ENCODE results near the gene TOP1. TPM values are rescaled to one million over a fixed set of nuclear protein-coding genes. Genes with fewer than 3 reads are reported as not detected.

Gene TOP1
- total RNA-seq, 1 experiment from 2014 or later, result 16.0 TPM

DNA sequence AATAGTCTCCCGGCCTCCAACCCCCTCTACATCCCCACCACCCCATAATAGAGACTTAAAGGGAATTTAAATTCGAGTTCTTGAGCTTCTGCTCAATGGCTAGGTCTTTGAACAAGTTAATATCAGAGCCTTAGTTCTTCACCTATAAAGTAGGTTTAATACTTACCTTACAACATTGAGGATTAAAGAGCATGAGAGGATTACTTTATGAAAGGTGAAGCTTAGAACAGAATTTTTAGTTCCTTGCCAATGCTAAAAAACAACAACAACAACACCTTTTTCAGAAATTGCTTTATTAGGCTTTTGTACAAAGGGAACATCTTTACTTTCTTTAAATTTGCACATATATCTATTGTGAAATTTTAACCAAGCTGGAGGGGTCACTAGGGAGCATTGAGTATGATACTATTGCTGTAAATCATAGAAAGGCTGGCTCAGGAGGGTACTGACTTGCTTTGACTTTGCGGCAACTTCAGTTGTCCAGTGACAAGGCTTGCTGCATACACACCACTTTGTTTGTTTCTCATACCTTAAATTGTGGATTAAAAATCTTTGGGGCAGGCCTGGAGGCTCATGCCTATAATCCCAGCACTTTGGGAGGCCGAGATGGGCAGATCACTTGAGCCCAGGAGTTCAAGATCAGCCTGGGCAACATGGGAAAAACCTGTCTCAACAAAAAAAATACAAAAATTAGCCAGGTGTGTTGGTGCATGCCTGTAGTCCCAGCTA is 9.7 kb downstream of the TOP1 start:
- H3K36me3 ChIP-seq (replicated peaks; ENCODE audit: control insufficient read depth, insufficient read depth, low read length), result no peaks in the 10 kb centered on the region
- peaks cover 4% of the 10 kb centered on the region for H3K27me3 ChIP-seq (ENCODE audit: control insufficient read depth, insufficient read depth, low read length)
- no peak for DNase-seq
- no peak overlapping the region for H3K4me3 ChIP-seq (ENCODE audit: insufficient read depth, low read depth, low read length)

DNA sequence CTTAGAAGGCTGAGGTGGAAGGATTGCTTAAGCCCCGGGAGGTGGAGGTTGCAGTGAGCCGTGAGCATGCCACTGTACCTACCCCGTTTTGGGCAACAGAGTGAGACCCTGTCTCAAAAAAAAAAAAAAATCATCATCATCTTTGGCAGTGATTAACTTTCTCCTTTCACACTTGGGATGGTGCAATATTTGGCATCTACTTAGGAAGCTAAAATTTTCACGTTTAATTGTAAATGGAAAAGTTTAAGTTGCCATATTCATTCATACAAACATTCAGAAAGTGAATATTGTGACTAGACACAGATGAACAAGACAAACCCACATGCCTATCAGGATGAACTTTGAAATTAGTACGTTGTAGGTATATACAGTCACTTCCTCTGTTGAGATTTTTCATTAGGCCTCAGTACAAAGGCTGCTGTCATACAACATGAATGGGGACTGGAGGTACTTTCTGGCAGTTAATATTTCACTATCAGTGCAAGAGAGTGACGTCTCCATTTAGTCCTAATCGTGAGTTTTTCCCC is 10.3 kb downstream of the TOP1 start:
- H3K36me3 ChIP-seq (replicated peaks; ENCODE audit: control insufficient read depth, insufficient read depth, low read length), result no peaks in the 10 kb centered on the region; the same call in 1 of the 2 replicates
- H3K4me3 ChIP-seq (ENCODE audit: insufficient read depth, low read depth, low read length), result no peak overlapping the region
- peaks cover 4% of the 10 kb centered on the region for H3K27me3 ChIP-seq (ENCODE audit: control insufficient read depth, insufficient read depth, low read length)
- no peak for DNase-seq

DNA sequence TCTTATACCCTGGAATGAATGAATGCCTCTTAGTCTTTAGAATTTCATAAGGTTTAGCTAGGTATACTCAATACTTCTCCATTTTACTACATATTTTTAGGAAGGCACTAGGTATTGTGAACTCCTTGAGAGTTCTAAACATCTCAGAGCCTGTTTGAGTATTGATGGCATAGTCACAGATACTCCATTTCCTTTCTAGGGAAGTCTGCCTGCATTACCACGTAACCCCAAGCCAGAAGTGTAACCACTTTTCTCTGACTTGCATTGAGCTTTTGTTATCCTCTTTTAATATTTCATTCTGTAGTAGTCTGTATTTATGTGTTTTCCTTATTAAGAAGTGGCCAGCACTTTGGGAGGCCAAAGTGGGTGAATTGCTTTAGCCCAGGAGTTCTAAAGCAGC is 12.2 kb downstream of the TOP1 start:
- DNase-seq, result no peak
- H3K27me3 ChIP-seq (ENCODE audit: control insufficient read depth, insufficient read depth, low read length), result peaks cover 3% of the 10 kb centered on the region
- no peak overlapping the region for H3K4me3 ChIP-seq (ENCODE audit: insufficient read depth, low read depth, low read length)
- H3K36me3 ChIP-seq (replicated peaks; ENCODE audit: control insufficient read depth, insufficient read depth, low read length), result no peaks in the 10 kb centered on the region; the same call in 1 of the 2 replicates

DNA sequence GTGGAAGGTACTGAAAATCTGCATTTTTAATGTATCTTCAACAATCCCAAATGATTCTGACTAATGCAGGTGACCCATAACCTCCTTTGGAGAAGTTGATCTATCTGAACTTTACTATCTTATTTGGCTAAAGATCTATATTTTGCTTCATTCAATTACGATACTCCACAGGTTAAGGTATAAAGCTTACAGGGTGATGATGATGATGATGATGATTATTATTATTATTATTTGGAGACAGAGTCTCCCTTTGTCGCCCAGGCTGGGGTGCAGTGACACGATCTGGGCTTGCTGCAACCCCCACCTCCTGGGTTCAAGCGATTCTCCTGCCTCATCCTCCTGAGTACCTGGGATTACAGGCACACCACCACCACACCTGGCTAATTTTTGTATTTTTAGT is 13.1 kb downstream of the TOP1 start:
- no peak for DNase-seq
- H3K27me3 ChIP-seq (ENCODE audit: control insufficient read depth, insufficient read depth, low read length), result no peaks in the 10 kb centered on the region

DNA sequence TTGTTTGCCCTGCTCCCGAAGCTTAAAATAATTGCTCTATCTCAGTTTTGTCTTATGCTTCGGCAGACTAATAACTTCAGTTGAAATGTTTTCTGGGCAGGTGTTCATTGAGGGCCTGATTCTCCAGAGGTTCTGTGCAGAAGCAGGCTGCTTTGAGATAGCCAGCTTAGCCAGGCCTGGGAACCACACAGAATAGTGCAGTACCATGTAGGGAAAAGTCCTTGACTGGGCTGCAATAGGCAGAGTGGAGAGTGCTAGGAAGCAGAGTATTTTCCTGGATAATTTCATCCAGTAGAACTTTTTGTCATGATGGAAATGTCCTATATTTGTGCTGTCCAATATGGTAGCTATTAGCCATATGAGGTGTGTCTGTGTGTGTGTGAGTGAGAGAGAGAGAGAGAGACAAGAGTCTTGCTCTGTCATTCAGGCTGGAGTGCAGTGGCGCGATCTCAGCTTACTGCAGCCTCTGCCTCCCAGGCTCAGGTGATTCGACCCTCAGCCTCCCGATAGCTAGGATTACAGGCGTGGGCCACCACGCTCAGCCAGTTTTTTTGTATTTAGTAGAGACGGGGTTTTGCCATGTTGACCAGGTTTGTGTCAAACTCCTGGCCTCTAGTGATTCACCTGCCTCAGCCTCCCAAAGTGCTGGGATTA is 15.9 kb downstream of the TOP1 start:
- no peak overlapping the region for H3K4me3 ChIP-seq (ENCODE audit: insufficient read depth, low read depth, low read length)
- H3K36me3 ChIP-seq (replicated peaks; ENCODE audit: control insufficient read depth, insufficient read depth, low read length), result no peaks in the 10 kb centered on the region; the same call in 1 of the 2 replicates
- DNase-seq, result no peak
- no peaks in the 10 kb centered on the region for H3K27me3 ChIP-seq (ENCODE audit: control insufficient read depth, insufficient read depth, low read length)

More for the DNA sequence above, 13.1 kb downstream of the TOP1 start:
- H3K36me3 ChIP-seq (replicated peaks; ENCODE audit: control insufficient read depth, insufficient read depth, low read length), result no peaks in the 10 kb centered on the region; the same call in 1 of the 2 replicates
- no peak overlapping the region for H3K4me3 ChIP-seq (ENCODE audit: insufficient read depth, low read depth, low read length)

DNA sequence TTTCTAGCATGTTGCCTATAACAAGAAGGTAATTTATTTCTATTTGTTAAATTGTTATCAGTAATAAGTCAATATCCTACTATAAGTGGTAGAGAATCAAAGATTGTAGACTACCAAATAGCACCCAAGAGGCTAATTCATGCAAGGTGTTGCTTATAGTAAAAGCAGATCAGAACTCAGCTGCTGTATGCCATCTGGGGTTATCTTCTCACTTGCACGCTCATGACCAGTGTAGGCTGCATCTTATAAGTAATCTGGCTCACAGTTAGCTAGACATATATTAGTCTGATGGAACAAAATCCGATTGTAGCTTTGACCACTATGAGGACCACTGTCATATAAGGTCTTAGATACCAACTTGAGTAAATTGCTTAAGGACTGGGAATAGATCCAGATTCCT is 17.0 kb downstream of the TOP1 start:
- no peak for DNase-seq
- no peak overlapping the region for H3K4me3 ChIP-seq (ENCODE audit: insufficient read depth, low read depth, low read length)
- H3K27me3 ChIP-seq (ENCODE audit: control insufficient read depth, insufficient read depth, low read length), result no peaks in the 10 kb centered on the region
- H3K36me3 ChIP-seq (replicated peaks; ENCODE audit: control insufficient read depth, insufficient read depth, low read length), result no peaks in the 10 kb centered on the region; the same call in 1 of the 2 replicates

DNA sequence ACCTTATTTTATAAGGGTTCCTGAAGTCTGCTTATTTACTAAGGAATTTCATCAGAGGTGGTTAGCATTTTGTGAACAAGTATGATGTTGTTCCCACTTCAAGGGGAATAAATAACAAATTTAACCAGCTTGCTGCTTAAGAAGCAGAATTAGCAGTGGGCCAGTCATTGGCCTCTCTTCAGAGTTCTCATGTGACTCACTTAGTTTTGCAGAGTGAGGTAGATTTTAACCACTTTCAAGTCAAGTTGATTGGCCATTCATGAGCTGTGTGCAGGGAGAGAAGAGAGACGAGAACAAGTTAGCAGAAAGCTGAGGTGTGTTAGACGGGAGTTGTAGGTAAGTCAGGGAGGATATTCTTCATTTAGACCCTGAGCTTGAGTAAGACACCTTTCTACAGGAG is 18.1 kb downstream of the TOP1 start:
- DNase-seq, result no peak
- H3K36me3 ChIP-seq (replicated peaks; ENCODE audit: control insufficient read depth, insufficient read depth, low read length), result no peaks in the 10 kb centered on the region; the same call in 1 of the 2 replicates
- H3K27me3 ChIP-seq (ENCODE audit: control insufficient read depth, insufficient read depth, low read length), result no peaks in the 10 kb centered on the region
- H3K4me3 ChIP-seq (ENCODE audit: insufficient read depth, low read depth, low read length), result no peak overlapping the region

DNA sequence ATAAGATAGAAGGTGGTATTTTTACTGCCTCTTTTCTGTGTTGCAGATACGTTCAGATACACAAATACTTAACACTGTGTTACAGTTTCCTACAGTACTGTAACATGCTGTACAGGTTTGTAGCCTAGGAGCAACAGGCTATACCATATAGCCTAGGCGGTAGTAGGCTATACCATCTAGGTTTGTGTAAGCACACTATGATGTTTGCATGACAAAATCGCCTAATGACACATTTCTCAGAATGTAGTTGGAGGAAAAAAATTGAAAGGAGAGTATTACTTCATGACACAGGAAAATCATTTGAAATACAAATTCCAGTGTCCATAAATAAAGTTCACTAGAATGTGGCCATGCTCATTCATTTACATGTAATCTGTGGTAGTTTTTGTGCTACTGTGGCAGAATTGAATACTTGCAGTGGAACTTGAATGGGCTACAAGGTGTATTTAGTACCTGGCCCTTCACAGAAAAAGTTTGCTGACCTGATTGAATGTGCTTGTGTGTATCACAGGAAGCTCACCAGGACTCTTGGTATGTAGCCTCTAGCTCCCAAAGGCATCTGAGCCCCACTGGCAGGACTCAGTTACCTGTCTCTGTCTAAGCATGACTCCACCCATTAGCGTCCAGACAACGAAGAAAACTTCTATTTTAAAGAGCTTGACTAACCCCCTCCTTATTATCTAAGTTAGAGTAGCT is 18.8 kb downstream of the TOP1 start:
- Histone ChIP-seq H3K36me3 (replicated peaks; ENCODE audit: control insufficient read depth, insufficient read depth, low read length) (no peaks in the 10 kb centered on the region; the same call in 1 of the 2 replicates), H3K27me3 (ENCODE audit: control insufficient read depth, insufficient read depth, low read length) (no peaks in the 10 kb centered on the region), H3K4me3 (ENCODE audit: insufficient read depth, low read depth, low read length) (no peak overlapping the region)
- peak; percentile 40 for DNase-seq

DNA sequence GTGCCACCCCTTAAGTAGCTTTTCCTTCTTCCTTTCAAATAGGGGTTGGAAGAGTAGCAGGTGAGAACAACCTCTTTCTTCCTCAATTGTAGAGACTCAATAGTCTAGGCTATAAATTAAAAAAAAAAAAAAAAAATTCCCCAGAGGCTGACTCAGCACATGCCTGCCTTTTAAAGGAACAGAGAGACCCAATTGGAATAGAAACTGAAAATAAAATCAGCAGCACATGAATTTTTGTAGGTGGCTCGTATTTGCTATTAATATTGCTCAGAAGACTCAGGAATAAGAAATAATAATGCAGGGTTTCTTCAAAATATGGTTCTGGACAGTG is 19.3 kb downstream of the TOP1 start:
- no peak for DNase-seq
- H3K27me3 ChIP-seq (ENCODE audit: control insufficient read depth, insufficient read depth, low read length), result no peaks in the 10 kb centered on the region
- H3K4me3 ChIP-seq (ENCODE audit: insufficient read depth, low read depth, low read length), result no peak overlapping the region
- H3K36me3 ChIP-seq (replicated peaks; ENCODE audit: control insufficient read depth, insufficient read depth, low read length), result no peaks in the 10 kb centered on the region; the same call in 1 of the 2 replicates

DNA sequence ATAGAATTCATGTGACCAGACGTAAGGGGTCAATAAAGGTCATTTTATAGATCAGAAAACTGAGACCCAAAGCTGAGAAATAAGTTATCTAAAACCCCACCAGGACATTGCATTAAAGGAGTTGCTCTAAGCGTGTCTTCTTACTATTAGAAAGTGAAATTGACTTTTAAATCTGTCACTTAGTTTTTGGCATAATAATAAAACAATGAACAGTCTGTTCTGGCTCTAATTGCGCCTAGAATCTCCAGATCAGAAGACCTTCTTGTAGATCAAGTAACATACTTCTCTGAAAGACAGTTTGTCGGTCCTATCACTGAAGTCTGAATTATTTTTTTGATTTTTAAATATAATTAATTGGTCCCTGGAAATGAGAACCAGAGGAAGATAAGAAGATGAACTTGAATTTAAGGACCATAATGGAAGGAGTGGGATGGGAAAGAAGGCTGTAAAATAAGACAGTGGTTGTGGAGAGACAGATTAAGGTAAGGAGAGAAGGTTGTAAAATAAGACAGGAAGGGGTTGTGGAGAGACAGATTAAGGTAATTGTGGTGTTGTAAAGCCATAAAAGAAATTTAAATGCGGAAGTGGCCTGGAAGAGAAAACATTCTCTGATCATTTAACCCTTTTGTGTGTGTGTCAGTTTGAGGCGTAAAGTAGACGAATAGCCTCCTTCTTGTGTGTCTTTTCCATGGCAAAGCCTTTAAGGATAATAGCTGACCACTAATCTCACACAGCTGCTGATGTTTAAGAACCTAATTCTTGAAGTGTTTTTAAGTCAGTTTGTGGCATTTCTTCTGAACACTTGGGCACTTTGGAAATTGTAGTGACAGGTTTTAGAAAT is 20.1 kb downstream of the TOP1 start:
- DNase-seq, result no peak

DNA sequence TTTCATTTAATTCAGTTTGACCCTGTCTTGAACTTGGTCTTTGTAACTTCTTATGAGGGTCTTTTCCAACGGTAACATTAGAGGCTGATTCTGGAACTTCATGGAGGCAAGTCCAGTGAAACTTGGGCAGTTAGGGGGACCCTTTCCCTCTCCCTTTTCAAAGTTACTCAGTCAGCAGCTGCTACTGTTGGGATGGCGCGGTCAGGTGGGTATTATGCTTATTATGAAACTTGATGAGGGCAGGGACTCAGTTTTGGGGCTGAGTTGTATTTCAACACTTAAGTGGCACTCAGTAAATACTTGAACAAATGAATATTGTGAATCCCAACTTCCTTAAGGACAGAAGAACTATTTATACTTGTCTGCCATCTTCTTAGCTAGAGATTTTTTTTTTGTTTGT is 20.8 kb downstream of the TOP1 start:
- Histone ChIP-seq H3K27me3 (ENCODE audit: control insufficient read depth, insufficient read depth, low read length) (no peaks in the 10 kb centered on the region), H3K36me3 (replicated peaks; ENCODE audit: control insufficient read depth, insufficient read depth, low read length) (no peaks in the 10 kb centered on the region), H3K4me3 (ENCODE audit: insufficient read depth, low read depth, low read length) (no peak overlapping the region)
- no peak for DNase-seq

More for the DNA sequence above, 20.1 kb downstream of the TOP1 start:
- Histone ChIP-seq H3K27me3 (ENCODE audit: control insufficient read depth, insufficient read depth, low read length) (no peaks in the 10 kb centered on the region), H3K36me3 (replicated peaks; ENCODE audit: control insufficient read depth, insufficient read depth, low read length) (no peaks in the 10 kb centered on the region; the same call in 1 of the 2 replicates), H3K4me3 (ENCODE audit: insufficient read depth, low read depth, low read length) (no peak overlapping the region)

DNA sequence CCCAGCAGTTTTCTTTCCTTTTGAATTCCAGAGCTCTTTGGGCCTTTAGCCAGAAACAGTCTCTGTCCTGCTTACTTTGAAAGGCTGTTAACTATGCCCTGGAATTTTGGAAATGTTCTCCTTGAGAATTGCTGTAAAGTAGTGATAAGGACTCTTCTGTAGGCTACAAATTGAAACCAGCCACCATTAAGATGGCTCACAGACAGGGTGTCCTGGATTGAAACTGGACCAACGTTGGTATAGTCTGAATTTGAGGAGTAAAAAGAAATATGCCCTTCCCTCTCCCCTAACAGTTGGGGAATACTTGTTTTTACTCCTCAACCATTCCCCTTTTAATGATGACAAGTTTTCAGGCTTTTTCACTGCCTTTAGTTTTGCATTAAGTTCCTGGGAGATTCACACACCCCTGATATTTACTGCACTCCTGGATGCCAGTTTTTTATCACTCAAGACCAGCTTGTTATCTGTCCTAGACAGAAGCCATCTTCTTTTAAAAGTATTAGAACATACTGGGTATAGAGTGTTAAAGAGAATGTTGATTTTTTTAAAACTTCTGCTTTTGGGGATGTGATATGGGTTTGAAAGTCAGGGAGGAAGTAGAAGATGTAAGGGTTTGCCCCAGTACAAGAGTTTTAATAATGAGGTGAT is 21.9 kb downstream of the TOP1 start:
- H3K27me3 ChIP-seq (ENCODE audit: control insufficient read depth, insufficient read depth, low read length), result no peaks in the 10 kb centered on the region

DNA sequence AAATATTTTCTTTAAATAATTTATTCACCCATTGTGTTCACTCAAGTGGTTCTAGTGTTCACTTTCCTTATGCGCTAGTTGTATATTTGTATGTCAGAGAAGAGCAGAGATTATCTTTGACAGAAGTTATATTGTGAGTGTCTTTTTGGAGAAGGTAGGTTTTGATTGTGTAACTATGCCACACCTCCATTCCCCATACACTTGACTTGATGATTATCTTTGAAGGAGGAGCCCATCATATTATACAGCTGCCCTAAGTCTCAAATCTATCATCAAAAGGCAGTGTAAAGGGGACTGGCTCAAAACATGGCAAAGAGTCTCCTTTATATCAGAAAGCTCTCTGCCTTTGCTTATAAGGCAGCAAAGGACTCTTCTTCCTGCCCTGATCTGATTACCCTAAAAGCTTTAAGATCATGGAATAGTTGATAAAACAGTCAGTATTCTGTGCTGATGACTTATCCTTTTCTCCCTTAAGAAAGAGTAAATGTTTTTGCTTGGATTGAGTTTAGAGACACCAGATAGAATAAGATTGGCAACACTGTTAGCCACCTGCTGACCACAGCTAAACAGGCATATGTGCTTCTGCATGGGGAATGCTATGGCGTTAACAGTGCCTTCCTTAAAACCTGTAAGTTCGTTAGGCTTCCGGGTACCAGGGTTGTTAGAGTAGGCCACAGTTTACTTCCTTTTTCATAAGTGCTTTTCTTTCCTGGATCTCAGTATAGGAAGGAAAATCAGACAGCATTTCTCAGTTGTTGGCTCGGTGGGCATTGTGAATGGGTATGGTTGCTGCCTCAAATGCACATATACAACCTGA is 22.6 kb downstream of the TOP1 start:
- no peaks in the 10 kb centered on the region for H3K36me3 ChIP-seq (replicated peaks; ENCODE audit: control insufficient read depth, insufficient read depth, low read length)
- DNase-seq, result no peak
- no peak overlapping the region for H3K4me3 ChIP-seq (ENCODE audit: insufficient read depth, low read depth, low read length)
- no peaks in the 10 kb centered on the region for H3K27me3 ChIP-seq (ENCODE audit: control insufficient read depth, insufficient read depth, low read length)

More for the DNA sequence above, 21.9 kb downstream of the TOP1 start:
- no peak overlapping the region for H3K4me3 ChIP-seq (ENCODE audit: insufficient read depth, low read depth, low read length)
- no peaks in the 10 kb centered on the region for H3K36me3 ChIP-seq (replicated peaks; ENCODE audit: control insufficient read depth, insufficient read depth, low read length)
- no peak for DNase-seq

Data from H7 (cell line).